ENCODE results near the gene SRGAP1.

The SRGAP1 gene

DNA sequence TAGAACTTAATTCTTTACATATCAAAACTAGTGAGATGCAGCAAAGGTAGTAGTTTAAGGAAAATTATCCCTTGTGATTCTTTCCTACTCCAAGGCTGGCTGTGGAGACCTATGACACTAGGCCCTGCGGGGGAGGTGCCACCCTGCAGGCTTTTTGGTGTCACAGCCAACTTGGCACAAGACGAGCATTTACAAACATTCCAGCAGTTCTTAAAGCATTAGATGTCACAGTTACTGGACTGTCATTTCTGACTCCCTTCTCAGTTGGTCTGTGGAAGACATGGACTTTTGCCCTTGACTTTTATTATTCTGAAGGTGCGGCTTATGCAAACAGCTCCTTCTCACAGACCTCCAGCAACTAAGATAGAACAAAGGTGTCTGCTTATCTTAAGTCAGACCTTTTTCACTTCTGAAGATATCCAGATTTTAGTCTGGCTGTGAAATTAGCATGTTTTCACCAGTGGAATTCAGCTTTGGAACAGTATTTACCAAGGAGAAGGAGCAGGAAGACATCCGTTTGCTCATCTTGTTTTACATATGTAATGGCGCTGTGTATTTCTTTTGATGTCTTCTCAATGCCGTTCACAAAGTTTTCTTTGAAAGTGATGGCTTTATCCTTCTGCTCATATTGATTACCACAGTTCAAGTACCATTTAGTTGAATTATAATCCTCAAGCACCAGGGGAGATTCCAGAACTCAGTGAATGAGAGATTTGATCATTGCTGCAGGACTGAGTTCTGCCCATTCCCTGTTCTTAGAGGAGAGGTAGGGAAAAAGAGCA lies 17.9 kb downstream of the SRGAP1 start:
- in situ Hi-C loops (cut with MboI; ENCODE audit: low pct_unique_long_range_greater_than_20kb, low sequenced_read_pairs, unreplicated experiment) = no loop called here
- DNase-seq (ENCODE audit: low spot score) = no peak
- TF ChIP-seq CTCF (IDR thresholded peaks at IDR 0.05; ENCODE audit: extremely low read depth, insufficient read depth, missing control alignments) = no peak

- no peak for TF ChIP-seq CTCF (IDR thresholded peaks at IDR 0.05; ENCODE audit: extremely low read depth, insufficient read depth, missing control alignments)
- in situ Hi-C loops (cut with MboI; ENCODE audit: low pct_unique_long_range_greater_than_20kb, low sequenced_read_pairs, unreplicated experiment) = no loop called here
Measured at GRCh38 chr12:63862969-63863230, 18.4 kb downstream of the SRGAP1 start.

GRCh38 chr12:63863658-63864453 lies 19.4 kb downstream of the SRGAP1 start:
- no peak for DNase-seq (ENCODE audit: low spot score)
- in situ Hi-C loops (cut with MboI; ENCODE audit: low pct_unique_long_range_greater_than_20kb, low sequenced_read_pairs, unreplicated experiment) = no loop called here
- no peak for TF ChIP-seq CTCF (IDR thresholded peaks at IDR 0.05; ENCODE audit: extremely low read depth, insufficient read depth, missing control alignments)

More at GRCh38 chr12:63862969-63863230, 18.4 kb downstream of the SRGAP1 start:
- DNase-seq (ENCODE audit: low spot score) = no peak

GRCh38 chr12:63864454-63864706 lies 19.9 kb downstream of the SRGAP1 start:
- no peak for DNase-seq (ENCODE audit: low spot score)
- in situ Hi-C loops (cut with MboI; ENCODE audit: low pct_unique_long_range_greater_than_20kb, low sequenced_read_pairs, unreplicated experiment) = no loop called here
- no peak for TF ChIP-seq CTCF (IDR thresholded peaks at IDR 0.05; ENCODE audit: extremely low read depth, insufficient read depth, missing control alignments)

DNA sequence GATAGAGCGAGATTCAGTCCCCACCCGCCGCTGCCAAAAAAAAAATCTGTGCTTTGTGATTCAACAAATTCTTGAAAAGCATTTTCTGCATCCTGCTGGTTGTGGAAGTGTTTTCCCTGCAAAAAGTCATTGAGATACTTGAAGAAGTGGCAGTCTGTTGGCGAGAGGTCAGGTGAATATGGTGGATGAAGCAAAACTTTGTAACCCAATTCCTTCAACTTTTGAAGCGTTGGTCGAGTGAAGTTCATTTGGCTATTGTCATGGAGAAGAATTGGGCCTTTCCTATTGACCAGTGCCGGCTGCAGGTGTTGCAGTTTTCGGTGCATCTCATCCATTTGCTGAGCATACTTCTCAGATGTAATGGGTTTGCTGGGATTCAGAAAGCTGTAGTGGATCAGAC lies 20.9 kb downstream of the SRGAP1 start:
- no peak for TF ChIP-seq CTCF (IDR thresholded peaks at IDR 0.05; ENCODE audit: extremely low read depth, insufficient read depth, missing control alignments)
- in situ Hi-C loops (cut with MboI; ENCODE audit: low pct_unique_long_range_greater_than_20kb, low sequenced_read_pairs, unreplicated experiment) = no loop called here
- DNase-seq (ENCODE audit: low spot score) = no peak

DNA sequence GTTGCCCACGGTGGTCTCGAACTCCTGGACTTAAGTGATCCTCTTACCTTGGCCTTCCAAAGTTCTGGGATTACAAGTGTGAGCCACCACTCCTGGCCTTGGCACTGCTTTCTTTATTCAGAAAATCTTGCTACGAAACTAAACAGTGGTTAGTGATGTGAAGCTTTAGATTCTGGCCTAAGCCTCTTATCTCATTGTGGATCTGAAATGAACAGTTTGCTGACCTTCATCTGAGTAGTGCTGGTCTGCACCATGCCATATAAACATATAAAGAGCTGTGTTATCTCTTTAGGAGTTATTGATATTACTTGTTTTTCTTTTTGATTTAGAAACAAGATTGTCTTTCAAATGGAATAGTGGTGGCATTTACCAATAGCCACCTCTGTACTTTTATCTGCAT lies 22.6 kb downstream of the SRGAP1 start:
- in situ Hi-C loops (cut with MboI; ENCODE audit: low pct_unique_long_range_greater_than_20kb, low sequenced_read_pairs, unreplicated experiment) = no loop called here
- no peak for DNase-seq (ENCODE audit: low spot score)
- no peak for TF ChIP-seq CTCF (IDR thresholded peaks at IDR 0.05; ENCODE audit: extremely low read depth, insufficient read depth, missing control alignments)

Data from GM13977 (cell line).